GM18861 (cell line): Measurements from ENCODE around the gene ANKRD18B.
"Not testable (repeated sequence)": the region's sequence is repeated elsewhere in the genome, so short reads cannot be mapped to it uniquely, and the experiment has no call there.

Source experiments
- ATAC-seq: cut with Tn5 transposase; IDR thresholded peaks from one replicate; pipeline ENCODE4 v1.9.1; 2021; ENCODE audit not compliant: unreplicated experiment

The ANKRD18B gene

GRCh38 chr9:33523397-33524305, at the start of gene ANKRD18B:
TSS of gene ANKRD18B (plus strand) at chr9:33524251. CDS start at chr9:33524490, 239 bp downstream.
- ATAC-seq: not testable (repeated sequence)

- ATAC-seq: no peak
Measured at GRCh38 chr9:33475357-33475756, 48.7 kb upstream of the ANKRD18B start.

- ATAC-seq: no peak
Measured at GRCh38 chr9:33476503-33476902, 47.5 kb upstream of the ANKRD18B start.

GRCh38 chr9:33480106-33480505, 43.9 kb upstream of the ANKRD18B start:
- ATAC-seq: no peak

DNA sequence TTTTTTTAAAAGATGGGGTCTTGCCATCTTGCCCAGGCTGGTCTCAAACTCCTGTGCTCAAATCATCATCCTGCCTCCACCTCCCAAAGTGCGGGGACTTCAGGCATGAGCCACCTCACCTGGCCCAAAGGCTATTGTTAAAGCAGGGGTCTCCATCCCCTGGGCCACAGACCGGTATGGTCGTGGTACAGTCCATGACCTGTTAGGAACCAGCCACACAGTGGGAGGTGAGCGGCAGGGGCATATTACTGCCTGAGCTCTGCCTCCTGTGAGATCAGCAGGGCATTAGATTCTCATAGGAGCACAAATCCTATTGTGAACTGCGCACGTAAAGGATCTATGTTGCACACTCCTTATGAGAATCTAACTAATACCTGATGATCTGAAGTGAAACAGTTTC, 43.1 kb upstream of the ANKRD18B start:
- no peak for ATAC-seq

GRCh38 chr9:33485312-33485711, 38.7 kb upstream of the ANKRD18B start:
- not testable (repeated sequence) for ATAC-seq

DNA sequence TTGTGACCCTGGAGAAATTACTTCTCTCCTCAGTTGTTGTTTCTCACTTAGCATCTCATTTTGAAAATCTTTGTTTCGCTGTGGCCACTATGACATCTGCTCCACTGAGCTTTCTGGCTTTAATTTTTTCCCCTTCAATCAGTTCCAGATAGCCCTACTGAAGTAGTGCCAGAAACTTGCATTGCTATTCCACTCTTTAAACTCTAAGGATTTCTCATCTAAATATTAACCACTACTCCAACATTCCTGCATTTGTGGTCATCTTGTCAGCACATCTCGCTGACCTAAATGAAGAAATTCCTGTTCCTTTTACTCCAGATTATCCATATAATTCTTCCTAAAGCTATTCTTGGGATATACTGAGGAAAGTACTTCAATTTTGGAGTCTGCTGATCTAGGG, 35.0 kb upstream of the ANKRD18B start:
- ATAC-seq: no peak

GRCh38 chr9:33493819-33494218, 30.2 kb upstream of the ANKRD18B start:
- ATAC-seq: not testable (repeated sequence)

DNA sequence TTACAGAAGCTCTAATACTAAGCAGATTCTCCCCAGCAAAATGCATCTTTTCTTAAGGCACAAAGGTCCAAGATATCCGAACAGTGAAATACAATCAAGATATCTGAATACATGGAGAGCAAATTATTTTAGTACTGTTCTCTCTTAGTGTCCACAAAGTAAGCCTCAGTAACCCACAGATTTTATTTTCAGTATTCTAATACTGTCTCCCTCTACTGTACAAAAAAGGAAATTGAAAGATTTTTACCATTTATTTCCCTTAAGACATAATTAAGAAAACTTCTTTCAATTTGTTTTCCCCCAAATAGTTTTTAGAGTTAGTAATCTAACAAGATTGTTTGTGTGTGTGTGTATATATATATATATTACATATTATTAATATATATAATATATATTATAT, 25.7 kb upstream of the ANKRD18B start:
- ATAC-seq: no peak

DNA sequence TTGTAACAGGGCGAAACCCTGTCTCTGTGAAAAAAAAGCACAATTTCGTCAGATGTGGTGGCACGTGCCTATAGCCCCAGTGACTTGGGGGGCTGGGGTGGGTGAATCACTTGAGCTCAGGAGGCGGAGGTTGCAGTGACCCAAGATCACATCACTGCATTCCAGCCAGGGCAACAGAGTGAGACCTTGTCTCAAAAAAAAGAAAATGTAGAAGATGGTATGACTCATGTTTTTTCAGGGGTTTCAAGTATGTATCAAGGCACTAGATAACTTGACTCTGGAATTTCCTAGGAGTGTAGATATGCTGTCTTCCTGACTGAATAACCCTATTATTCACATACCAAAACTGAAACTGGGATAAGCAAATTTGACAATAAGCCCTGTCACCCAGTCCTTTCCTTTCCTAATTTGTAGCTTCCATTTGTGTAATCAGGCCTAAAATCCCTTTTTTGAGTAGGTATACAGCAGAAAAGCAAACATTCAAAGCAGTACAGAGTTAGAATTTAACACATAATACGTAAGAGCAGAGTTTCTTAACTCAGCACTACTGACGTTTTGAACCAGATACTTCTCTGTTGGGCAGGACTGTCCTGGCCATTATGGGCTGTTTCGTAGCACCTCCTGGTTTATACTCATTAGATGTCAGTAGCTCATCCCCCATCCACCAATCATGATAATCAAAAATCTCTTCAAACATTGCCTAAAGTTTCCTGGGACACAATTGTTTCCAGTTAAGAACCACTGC, 17.3 kb upstream of the ANKRD18B start:
- no peak for ATAC-seq

DNA sequence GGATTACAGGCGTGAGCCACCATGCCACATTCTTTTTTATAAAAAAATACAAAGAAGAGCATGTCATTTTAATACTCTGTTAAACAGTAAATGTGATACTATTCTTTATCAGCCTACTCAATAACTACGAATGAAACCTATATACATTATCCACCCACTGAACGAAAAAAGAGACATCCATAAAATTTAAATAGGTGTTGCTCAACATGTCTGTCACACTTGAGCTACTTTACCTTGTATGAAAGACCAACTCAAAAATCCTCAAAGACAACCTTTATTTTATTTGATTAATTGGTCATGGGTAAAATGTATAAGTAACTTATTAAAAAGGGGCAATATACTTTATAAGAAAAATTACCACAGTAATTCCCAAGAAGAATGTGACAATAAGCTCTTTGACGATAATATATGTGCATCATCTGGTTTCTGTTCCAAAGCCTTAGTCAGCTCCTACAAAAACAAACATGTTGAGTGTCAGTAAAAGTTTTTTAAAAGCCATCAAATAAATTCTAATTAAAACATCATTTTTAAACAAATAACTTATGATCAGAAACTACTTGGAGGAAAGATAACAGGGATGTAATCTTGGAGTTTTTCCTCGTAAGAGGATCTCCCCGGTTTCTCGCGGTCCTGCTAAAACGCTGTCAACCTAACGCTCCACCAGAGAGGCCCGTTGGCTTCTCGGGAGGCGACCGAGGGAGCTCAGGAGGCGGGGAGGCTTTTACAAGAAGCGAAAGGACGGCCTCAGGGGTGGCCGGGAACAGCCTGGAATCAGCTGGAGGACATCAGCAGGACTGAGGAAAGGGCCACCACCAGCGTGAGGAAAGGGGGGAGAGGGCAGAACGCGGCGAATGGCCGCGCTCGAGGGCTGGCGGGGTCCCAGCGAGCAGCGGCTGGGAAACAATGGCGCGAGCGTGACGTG, 13.5 kb upstream of the ANKRD18B start:
- no peak for ATAC-seq

- ATAC-seq: not testable (repeated sequence)
Measured at GRCh38 chr9:33511184-33511517, 12.9 kb upstream of the ANKRD18B start.

GRCh38 chr9:33512535-33512934, 11.5 kb upstream of the ANKRD18B start:
- ATAC-seq: not testable (repeated sequence)

DNA sequence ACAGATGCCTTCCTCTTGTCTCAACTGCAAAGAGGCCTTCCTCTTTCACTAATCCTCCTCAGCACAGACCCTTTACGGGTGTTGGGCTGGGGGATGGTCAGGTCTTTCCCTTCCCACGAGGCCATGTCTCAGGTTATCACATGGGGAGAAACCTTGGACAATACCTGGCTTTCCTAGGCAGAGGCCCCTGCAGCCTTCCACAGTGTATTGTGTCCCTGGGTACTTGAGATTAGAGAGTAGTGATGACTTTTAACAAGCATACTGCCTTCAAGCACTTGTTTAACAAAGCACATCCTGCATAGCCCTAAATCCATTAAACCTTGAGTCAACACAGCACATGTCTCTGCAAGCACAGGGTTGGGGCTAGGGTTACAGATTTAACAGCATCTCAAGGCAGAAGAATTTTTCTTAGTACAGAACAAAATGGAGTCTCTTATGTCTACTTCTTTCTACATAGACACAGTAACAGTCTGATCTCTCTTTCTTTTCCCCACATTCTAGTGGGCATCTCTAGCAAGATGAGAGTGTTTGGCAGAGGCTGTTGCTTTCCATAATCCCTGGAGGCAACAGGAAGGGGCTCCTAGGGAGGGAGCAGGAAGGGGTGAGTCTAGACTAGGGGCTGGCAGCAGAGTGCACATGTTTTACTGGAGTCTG, 8.6 kb upstream of the ANKRD18B start:
- ATAC-seq: not testable (repeated sequence)

DNA sequence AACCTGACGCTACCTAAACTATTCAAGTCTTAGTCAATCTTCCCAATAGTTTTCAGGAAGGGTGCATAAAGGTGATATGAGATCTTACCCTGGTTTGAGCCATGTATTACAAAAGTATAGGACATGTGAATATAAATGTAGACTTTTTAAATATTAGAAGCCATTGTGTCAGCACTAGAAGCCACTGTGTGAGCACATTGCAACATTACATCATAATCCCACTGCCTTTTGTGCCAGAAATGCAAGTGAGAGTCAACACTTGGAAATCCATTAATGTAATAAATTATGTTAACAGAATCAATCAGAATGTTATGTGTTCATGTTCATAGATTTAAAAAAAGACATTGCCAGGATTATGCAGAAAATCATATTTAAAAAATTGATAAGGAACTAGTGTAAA, 7.7 kb upstream of the ANKRD18B start:
- ATAC-seq: not testable (repeated sequence)

GRCh38 chr9:33517373-33517772, 6.7 kb upstream of the ANKRD18B start:
- no peak for ATAC-seq

GRCh38 chr9:33517934-33518577, 6.0 kb upstream of the ANKRD18B start:
- ATAC-seq: not testable (repeated sequence)

DNA sequence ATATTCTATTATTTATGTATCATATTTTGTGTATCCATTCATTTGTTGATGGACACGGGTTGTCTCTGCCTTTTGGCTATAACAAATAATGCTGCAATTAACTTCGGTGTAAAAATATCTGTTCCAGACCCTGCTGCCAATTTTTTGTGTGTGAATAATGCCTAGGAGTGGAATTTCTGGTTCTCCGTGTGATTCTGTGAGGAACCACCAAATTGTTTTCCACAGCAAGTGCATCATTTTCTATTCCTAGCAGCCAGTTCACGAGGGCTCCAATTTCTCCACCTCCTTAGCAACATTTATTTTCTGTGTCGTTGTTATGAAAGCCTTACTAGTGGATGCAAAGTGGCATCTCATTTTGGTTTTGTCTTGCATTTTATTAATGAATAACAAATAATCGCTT, 2.2 kb upstream of the ANKRD18B start:
- not testable (repeated sequence) for ATAC-seq

DNA sequence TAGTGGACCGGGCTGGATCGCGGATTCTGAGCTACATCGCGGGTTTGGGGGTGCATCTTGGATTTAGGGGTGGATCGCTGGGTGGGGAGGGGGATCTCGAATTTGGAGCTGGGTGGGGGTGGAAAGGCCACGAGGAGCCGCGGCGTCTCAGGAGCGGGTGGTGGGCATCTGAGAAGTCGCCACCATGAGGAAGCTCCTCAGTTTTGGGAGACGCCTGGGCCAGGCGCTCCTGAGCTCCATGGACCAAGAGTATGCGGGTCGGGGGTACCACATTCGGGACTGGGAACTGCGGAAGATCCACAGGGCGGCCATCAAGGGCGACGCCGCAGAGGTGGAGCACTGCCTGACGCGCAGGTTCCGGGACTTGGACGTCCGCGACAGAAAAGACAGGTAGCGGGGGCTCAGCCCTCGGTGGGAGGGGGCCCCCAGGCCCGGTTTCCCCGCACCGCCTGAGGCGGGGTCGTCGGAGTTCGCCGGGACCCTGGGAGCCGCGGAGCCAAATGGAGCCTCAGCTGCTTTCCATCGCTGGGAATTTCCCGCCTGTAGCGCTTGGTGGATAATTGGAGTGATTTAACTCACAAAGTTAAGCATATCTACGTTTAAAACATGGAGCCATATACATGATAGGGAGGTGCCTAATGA, 376 bp downstream of the ANKRD18B start:
- no peak for ATAC-seq
